K562 (cell line): ENCODE results near the gene FANCD2. TPM values are rescaled to one million over a fixed set of nuclear protein-coding genes. Genes with fewer than 3 reads are reported as not detected.

Source experiments
- ATF6 ChIP-seq: sonication (generic); formaldehyde crosslinking; IDR thresholded peaks from 2 replicates; pipeline ENCODE4 v1.4.0; 2020; ENCODE audit warnings: mild to moderate bottlenecking, missing genetic modification reagents
- CBX3 ChIP-seq, 2 experiments: IDR thresholded peaks; 1 replicate in 1 of 2; 2 replicates in 1 of 2; pipeline ENCODE4 v1.6.1; 2012; ENCODE audit warnings: inconsistent platforms in 2 of 2, low read length in 2 of 2, borderline replicate concordance in 1 of 2, control low read depth in 1 of 2
- CCNT2 ChIP-seq: IDR thresholded peaks from 2 replicates; pipeline ENCODE4 v1.6.1; 2011; ENCODE audit warnings: borderline replicate concordance, low read depth, mild to moderate bottlenecking, moderate library complexity, mixed read lengths, low read length; ENCODE audit not compliant: insufficient read length; ENCODE audit errors: extremely low read depth
- CHD4 ChIP-seq: fragments of 200-600 bp; sonication (generic); IDR thresholded peaks from 3 replicates; pipeline ENCODE4 v1.6.1; 2012; ENCODE audit warnings: low read depth, mild to moderate bottlenecking, mixed read lengths, low read length, inconsistent platforms; ENCODE audit not compliant: insufficient read depth, insufficient replicate concordance, poor library complexity, severe bottlenecking
- CXXC5 ChIP-seq: fragments of 250-450 bp; sonication (Bioruptor Pico); IDR thresholded peaks from 2 replicates; pipeline ENCODE4 v1.8.0; 2022; ENCODE audit warnings: inconsistent platforms, mild to moderate bottlenecking, moderate library complexity
- ESRRB ChIP-seq: fragments of 250-450 bp; sonication (Bioruptor Pico); IDR thresholded peaks from 2 replicates; pipeline ENCODE4 v1.5.0; 2020; ENCODE audit warnings: mild to moderate bottlenecking, moderate library complexity, borderline replicate concordance
- HMG20A ChIP-seq: fragments of 450-650 bp; formaldehyde crosslinking; conservative IDR thresholded peaks from 2 replicates; pipeline ENCODE4 v1.4.0; 2020; ENCODE audit warnings: mild to moderate bottlenecking, mixed read lengths
- HMGN3 ChIP-seq: IDR thresholded peaks from 2 replicates; pipeline ENCODE4 v1.6.1; 2011; ENCODE audit warnings: borderline replicate concordance, low read depth, mild to moderate bottlenecking, mixed read lengths, low read length; ENCODE audit not compliant: insufficient read length; ENCODE audit errors: extremely low read depth
- MCM3 ChIP-seq: fragments of 450-650 bp; IDR thresholded peaks from 2 replicates; pipeline ENCODE4 v1.6.1; 2016
- NR1H2 ChIP-seq: sonication (generic); formaldehyde crosslinking; IDR thresholded peaks from 2 replicates; pipeline ENCODE4 v1.4.0; 2020; ENCODE audit warnings: mild to moderate bottlenecking, missing genetic modification reagents
- POLR2AphosphoS5 ChIP-seq: IDR thresholded peaks from 2 replicates; pipeline ENCODE4 v1.6.1; 2011; ENCODE audit warnings: mild to moderate bottlenecking, low read depth, low read length, moderate library complexity; ENCODE audit not compliant: control insufficient read depth, insufficient read depth
- POU5F1 ChIP-seq: fragments of 150-350 bp; IDR thresholded peaks from 2 replicates; pipeline ENCODE4 v1.6.1; 2014; ENCODE audit warnings: borderline replicate concordance, low read length, low read depth, mild to moderate bottlenecking; ENCODE audit not compliant: partially characterized antibody
- RBM39 ChIP-seq: fragments of 200-400 bp; formaldehyde crosslinking; optimal IDR thresholded peaks from 2 replicates; pipeline ENCODE3; 2018; ENCODE audit warnings: low read depth, low read length
- SMAD4 ChIP-seq: fragments of 250-450 bp; sonication (Bioruptor Pico); conservative IDR thresholded peaks from 2 replicates; pipeline ENCODE4 v1.8.0; 2021; ENCODE audit warnings: inconsistent platforms, mild to moderate bottlenecking, moderate library complexity
- SUPT5H ChIP-seq: fragments of 450-650 bp; IDR thresholded peaks from 2 replicates; pipeline ENCODE4 v1.6.1; 2016
- THRAP3 ChIP-seq: fragments of 450-650 bp; IDR thresholded peaks from 2 replicates; pipeline ENCODE4 v1.6.1; 2016; ENCODE audit warnings: mild to moderate bottlenecking, inconsistent platforms, borderline replicate concordance
- ZC3H4 ChIP-seq: sonication (generic); formaldehyde crosslinking; IDR thresholded peaks from 2 replicates; pipeline ENCODE4 v1.9.0; 2021; ENCODE audit warnings: missing genetic modification reagents, borderline replicate concordance
- ZNF23 ChIP-seq: fragments of 250-450 bp; sonication (Bioruptor Pico); IDR thresholded peaks from 2 replicates; pipeline ENCODE4 v1.4.0; 2020; ENCODE audit warnings: mild to moderate bottlenecking
- ZNF77 ChIP-seq: fragments of 250-450 bp; sonication (Bioruptor Pico); IDR thresholded peaks from 2 replicates; pipeline ENCODE4 v1.5.0; 2020
- ZNF79 ChIP-seq: fragments of 250-450 bp; sonication (Bioruptor Pico); IDR thresholded peaks from 2 replicates; pipeline ENCODE4 v1.4.0; 2020; ENCODE audit warnings: low read depth, mild to moderate bottlenecking, moderate library complexity
- polyA plus RNA-seq, 8 experiments: library from polyadenylated mRNA; depleted of rRNA in 4 of 8; stranded (reverse) in 5 of 8; unstranded in 3 of 8; fragments of >200 nt; fragmentation: Nextera tagmentation in 2 of 8; fragmentation: Illumina TruSeq in 1 of 8; extraction: Ambion mirVana in 2 of 8; extraction: Trizol in 1 of 8; gene quantifications; 2 replicates each; pipeline versions ENCODE4 v1.2.1 to v1.2.3, GENCODE V29; 2011 to 2014; ENCODE audit warnings: inconsistent platforms in 1 of 8, missing spikeins in 1 of 8
- total RNA-seq, 7 experiments: library from RNA; depleted of rRNA in 6 of 7; stranded (reverse); fragments of >200 nt in 6 of 7; fragmentation: Illumina TruSeq in 2 of 7; extraction: Trizol in 2 of 7; gene quantifications; 2 replicates each; pipeline versions ENCODE4 v1.2.1 to v1.2.3, GENCODE V29; 2011 to 2021; ENCODE audit warnings: low replicate concordance in 1 of 7
- TF ChIP-seq, protein P1 (sequence below): fragments of 250-450 bp; sonication (Bioruptor Pico); IDR thresholded peaks from 2 replicates; pipeline ENCODE4 v1.9.0; 2021; ENCODE audit warnings: mild to moderate bottlenecking, inconsistent platforms
- TF ChIP-seq, protein P2 (sequence below): sonication (generic); formaldehyde crosslinking; IDR thresholded peaks from 2 replicates; pipeline ENCODE4 v1.8.0; 2022; ENCODE audit warnings: mild to moderate bottlenecking, missing genetic modification reagents

The FANCD2 gene
- total and polyA plus RNA-seq, 9 of the 15 experiments (the other 6 are each of a cell fraction or from before 2014, with no cell fraction given), result 59.4 to 137 (median 96.1) TPM

- TF ChIP-seq RBM39 (no peak), CCNT2 (no peak), ZNF79 (no peak), ESRRB (no peak), MCM3 (no peak), POLR2AphosphoS5 (no peak), CXXC5 (CRISPR knock-in tag) (no peak), HMGN3 (no peak), ZNF77 (no peak), ZNF23 (CRISPR knock-in tag) (no peak), SMAD4 (CRISPR knock-in tag) (peak; percentile 29), CHD4 (peak; percentile 97), THRAP3 (peak; percentile 99), NR1H2 (no peak), SUPT5H (no peak), POU5F1 (no peak), HMG20A (CRISPR knock-in tag) (no peak), ZC3H4 (no peak), ATF6 (CRISPR knock-in tag) (no peak), CBX3 (IDR thresholded peaks at IDR 0.05; ENCODE audit: borderline replicate concordance in 1 of 2, low read length in 2 of 2) (no peak)
- TF ChIP-seq, protein P1, sequence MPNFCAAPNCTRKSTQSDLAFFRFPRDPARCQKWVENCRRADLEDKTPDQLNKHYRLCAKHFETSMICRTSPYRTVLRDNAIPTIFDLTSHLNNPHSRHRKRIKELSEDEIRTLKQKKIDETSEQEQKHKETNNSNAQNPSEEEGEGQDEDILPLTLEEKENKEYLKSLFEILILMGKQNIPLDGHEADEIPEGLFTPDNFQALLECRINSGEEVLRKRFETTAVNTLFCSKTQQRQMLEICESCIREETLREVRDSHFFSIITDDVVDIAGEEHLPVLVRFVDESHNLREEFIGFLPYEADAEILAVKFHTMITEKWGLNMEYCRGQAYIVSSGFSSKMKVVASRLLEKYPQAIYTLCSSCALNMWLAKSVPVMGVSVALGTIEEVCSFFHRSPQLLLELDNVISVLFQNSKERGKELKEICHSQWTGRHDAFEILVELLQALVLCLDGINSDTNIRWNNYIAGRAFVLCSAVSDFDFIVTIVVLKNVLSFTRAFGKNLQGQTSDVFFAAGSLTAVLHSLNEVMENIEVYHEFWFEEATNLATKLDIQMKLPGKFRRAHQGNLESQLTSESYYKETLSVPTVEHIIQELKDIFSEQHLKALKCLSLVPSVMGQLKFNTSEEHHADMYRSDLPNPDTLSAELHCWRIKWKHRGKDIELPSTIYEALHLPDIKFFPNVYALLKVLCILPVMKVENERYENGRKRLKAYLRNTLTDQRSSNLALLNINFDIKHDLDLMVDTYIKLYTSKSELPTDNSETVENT (CRISPR knock-in tag), result no peak
- TF ChIP-seq, protein P2, sequence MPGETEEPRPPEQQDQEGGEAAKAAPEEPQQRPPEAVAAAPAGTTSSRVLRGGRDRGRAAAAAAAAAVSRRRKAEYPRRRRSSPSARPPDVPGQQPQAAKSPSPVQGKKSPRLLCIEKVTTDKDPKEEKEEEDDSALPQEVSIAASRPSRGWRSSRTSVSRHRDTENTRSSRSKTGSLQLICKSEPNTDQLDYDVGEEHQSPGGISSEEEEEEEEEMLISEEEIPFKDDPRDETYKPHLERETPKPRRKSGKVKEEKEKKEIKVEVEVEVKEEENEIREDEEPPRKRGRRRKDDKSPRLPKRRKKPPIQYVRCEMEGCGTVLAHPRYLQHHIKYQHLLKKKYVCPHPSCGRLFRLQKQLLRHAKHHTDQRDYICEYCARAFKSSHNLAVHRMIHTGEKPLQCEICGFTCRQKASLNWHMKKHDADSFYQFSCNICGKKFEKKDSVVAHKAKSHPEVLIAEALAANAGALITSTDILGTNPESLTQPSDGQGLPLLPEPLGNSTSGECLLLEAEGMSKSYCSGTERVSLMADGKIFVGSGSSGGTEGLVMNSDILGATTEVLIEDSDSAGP (CRISPR knock-in tag), result no peak
These were observed 114.8 kb downstream of the FANCD2 start (continued) for GRCh38 chr3:10140996-10141546.
